H9 (cell line): ENCODE data around the gene LHFPL2. TPM values are rescaled to one million over a fixed set of nuclear protein-coding genes. Genes with fewer than 3 reads are reported as not detected.

Experiments used
- DNase-seq: peaks from one replicate; pipeline ENCODE4 v3.0.0-alpha.2; 2017
- H2AFZ ChIP-seq: one replicate; pipeline ENCODE4 v1.6.1; 2013; ENCODE audit warnings: mild to moderate bottlenecking, low read length, control low read depth, moderate library complexity
- H2AK5ac ChIP-seq: 2 replicates; pipeline ENCODE4 v1.6.1; 2013; ENCODE audit warnings: low read length, control low read depth, mixed read lengths; ENCODE audit not compliant: insufficient read length
- H2BK120ac ChIP-seq: one replicate; pipeline ENCODE4 v1.6.1; 2013; ENCODE audit warnings: low read depth, mild to moderate bottlenecking, low read length, control low read depth, inconsistent platforms; ENCODE audit not compliant: poor library complexity, severe bottlenecking
- H2BK12ac ChIP-seq: 2 replicates; pipeline ENCODE4 v1.6.1; 2013; ENCODE audit warnings: low read length, control low read depth, mixed read lengths, low read depth; ENCODE audit not compliant: insufficient read length
- H2BK15ac ChIP-seq: 2 replicates; pipeline ENCODE4 v1.6.1; 2013; ENCODE audit warnings: low read depth, low read length, control low read depth
- H2BK20ac ChIP-seq: one replicate; pipeline ENCODE4 v1.6.1; 2013; ENCODE audit warnings: low read depth, mild to moderate bottlenecking, low read length, control low read depth, inconsistent platforms; ENCODE audit not compliant: poor library complexity, severe bottlenecking
- H2BK5ac ChIP-seq: 2 replicates; pipeline ENCODE4 v1.6.1; 2013; ENCODE audit warnings: low read length, control low read depth, mixed read lengths; ENCODE audit not compliant: insufficient read length
- H3K14ac ChIP-seq: 2 replicates; pipeline ENCODE4 v1.6.1; 2013; ENCODE audit warnings: low read length, control low read depth; ENCODE audit not compliant: insufficient read depth
- H3K18ac ChIP-seq: 2 replicates; pipeline ENCODE4 v1.6.1; 2013; ENCODE audit warnings: low read depth, mild to moderate bottlenecking, mixed read lengths, low read length, control low read depth; ENCODE audit not compliant: insufficient read length
- H3K23ac ChIP-seq: 2 replicates; pipeline ENCODE4 v1.6.1; 2013; ENCODE audit warnings: low read length, control low read depth, mixed read lengths, low read depth; ENCODE audit not compliant: insufficient read length
- H3K23me2 ChIP-seq: 2 replicates; pipeline ENCODE4 v1.6.1; 2013; ENCODE audit warnings: low read depth, mild to moderate bottlenecking, mixed read lengths, low read length, control low read depth; ENCODE audit not compliant: insufficient read length, poor library complexity, severe bottlenecking
- H3K27ac ChIP-seq: 2 replicates; pipeline ENCODE4 v1.5.1; 2013; ENCODE audit warnings: low read length, control low read depth, mixed read lengths, low read depth; ENCODE audit not compliant: insufficient read length
- H3K27me3 ChIP-seq: 2 replicates; pipeline ENCODE4 v1.6.1; 2013; ENCODE audit warnings: low read length, control low read depth, inconsistent platforms; ENCODE audit not compliant: insufficient read depth
- H3K4ac ChIP-seq: 2 replicates; pipeline ENCODE4 v1.6.1; 2013; ENCODE audit warnings: low read depth, mild to moderate bottlenecking, control low read depth, inconsistent platforms, low read length, moderate library complexity
- H3K4me1 ChIP-seq: 2 replicates; pipeline ENCODE4 v1.6.1; 2013; ENCODE audit warnings: low read length, control low read depth, inconsistent platforms; ENCODE audit not compliant: insufficient read depth
- H3K4me2 ChIP-seq: 2 replicates; pipeline ENCODE4 v1.6.1; 2013; ENCODE audit warnings: low read length, control low read depth, mixed read lengths; ENCODE audit not compliant: insufficient read length, insufficient read depth
- H3K56ac ChIP-seq: 2 replicates; pipeline ENCODE4 v1.6.1; 2013; ENCODE audit warnings: low read depth, mild to moderate bottlenecking, mixed read lengths, low read length, control low read depth; ENCODE audit not compliant: insufficient read length
- H3K79me1 ChIP-seq: 2 replicates; pipeline ENCODE4 v1.6.1; 2013; ENCODE audit warnings: low read depth, mild to moderate bottlenecking, moderate library complexity, low read length, control low read depth, inconsistent platforms; ENCODE audit not compliant: insufficient read depth, poor library complexity, severe bottlenecking
- H3K79me2 ChIP-seq: 2 replicates; pipeline ENCODE4 v1.6.1; 2013; ENCODE audit warnings: low read length, control low read depth, inconsistent platforms; ENCODE audit not compliant: insufficient read depth
- H3K9ac ChIP-seq: 2 replicates; pipeline ENCODE4 v1.6.1; 2013; ENCODE audit warnings: low read length, control low read depth, mixed read lengths; ENCODE audit not compliant: insufficient read length; ENCODE audit errors: extremely low read depth
- H3K9me3 ChIP-seq: one replicate; pipeline ENCODE4 v1.6.1; 2013; ENCODE audit warnings: low read depth, low read length, inconsistent platforms; ENCODE audit not compliant: control insufficient read depth
- H3T11ph ChIP-seq: one replicate; pipeline ENCODE4 v1.6.1; 2013; ENCODE audit warnings: mild to moderate bottlenecking, low read length, control low read depth, inconsistent platforms
- H4K20me1 ChIP-seq: one replicate; pipeline ENCODE4 v1.6.1; 2013; ENCODE audit not compliant: control insufficient read depth, insufficient read length, insufficient read depth
- H4K5ac ChIP-seq: 2 replicates; pipeline ENCODE4 v1.6.1; 2013; ENCODE audit warnings: low read depth, mild to moderate bottlenecking, mixed read lengths, low read length, control low read depth; ENCODE audit not compliant: insufficient read length
- H4K8ac ChIP-seq: replicated peaks from 2 replicates; pipeline ENCODE4 v1.6.1; 2013; ENCODE audit warnings: low read length, control low read depth, mixed read lengths, low read depth; ENCODE audit not compliant: insufficient read length
- H4K91ac ChIP-seq: 2 replicates; pipeline ENCODE4 v1.6.1; 2013; ENCODE audit warnings: low read depth, mild to moderate bottlenecking, moderate library complexity, mixed read lengths, low read length, control low read depth; ENCODE audit not compliant: insufficient read length
- H3K27ac Mint-ChIP-seq, 3 experiments: 2 replicates in 2 of 3; 3 replicates in 1 of 3; pipeline ENCODE4 v1.8.0; 2020 to 2021; ENCODE audit warnings: mixed read lengths in 3 of 3, mild to moderate bottlenecking in 1 of 3, moderate library complexity in 1 of 3
- H3K27me3 Mint-ChIP-seq: 2 replicates; pipeline ENCODE4 v1.8.0; 2021; ENCODE audit warnings: low read depth, mild to moderate bottlenecking, moderate library complexity, mixed read lengths
- H3K36me3 Mint-ChIP-seq, 3 experiments: 2 replicates in 2 of 3; 3 replicates in 1 of 3; pipeline ENCODE4 v1.8.0; 2020 to 2021; ENCODE audit warnings: low read depth in 3 of 3, mixed read lengths in 3 of 3; ENCODE audit not compliant: insufficient read depth in 1 of 3
- H3K4me1 Mint-ChIP-seq, 2 experiments: 2 replicates each; pipeline ENCODE4 v1.8.0; 2020; ENCODE audit warnings: mixed read lengths in 2 of 2
- H3K4me3 Mint-ChIP-seq, 2 experiments: 2 replicates in 1 of 2; 3 replicates in 1 of 2; pipeline ENCODE4 v1.8.0; 2020 to 2021; ENCODE audit warnings: mild to moderate bottlenecking in 2 of 2, mixed read lengths in 2 of 2, moderate library complexity in 1 of 2
- H3K9me3 Mint-ChIP-seq, 2 experiments: 2 replicates in 1 of 2; 3 replicates in 1 of 2; pipeline ENCODE4 v1.8.0; 2020; ENCODE audit warnings: mild to moderate bottlenecking in 2 of 2, mixed read lengths in 2 of 2, moderate library complexity in 1 of 2
- WGBS: extraction: QIAGEN DNeasy Blood & Tissue Kit; methylation state at CpG from one replicate; pipeline ENCODE4 v1.1.7; 2013; ENCODE audit warnings: missing lambda C conversion rate, low lambda C conversion rate, mixed read lengths; ENCODE audit not compliant: insufficient read length; ENCODE audit errors: extremely low coverage; 5-methylcytosine and 5-hydroxymethylcytosine counted together
- total RNA-seq: library from RNA; stranded (reverse); gene quantifications from 2 replicates; pipeline ENCODE4 v1.2.1, GENCODE V29; 2021
- TF ChIP-seq, protein P1 (sequence below): fragments of 200-600 bp; sonication (generic); conservative IDR thresholded peaks from 3 replicates; pipeline ENCODE4 v1.8.0; 2021; ENCODE audit warnings: antibody characterized with exemption, mild to moderate bottlenecking

LHFPL2 gene
- total RNA-seq, 1 experiment from 2014 or later, result 26.3 TPM

- H2BK120ac ChIP-seq, result no peak overlapping the region
- no peak overlapping the region for H2BK20ac ChIP-seq
- no peaks in the 10 kb centered on the region for H3K9me3 ChIP-seq
- no peak overlapping the region for H3K4ac ChIP-seq
- peaks cover 5% of the 10 kb centered on the region for H3K79me1 ChIP-seq
- no peak overlapping the region for H3K18ac ChIP-seq
- no peak overlapping the region for H3K9ac ChIP-seq
- no peak overlapping the region for H4K8ac ChIP-seq
- no peak overlapping the region for H4K91ac ChIP-seq
- no peaks in the 10 kb centered on the region for H3K27me3 Mint-ChIP-seq
- no peaks in the 10 kb centered on the region for H3K27me3 ChIP-seq
- no peak overlapping the region for H3K14ac ChIP-seq
- H2AK5ac ChIP-seq, result no peak overlapping the region
- no peak overlapping the region for H2BK15ac ChIP-seq
- TF ChIP-seq, protein P1, sequence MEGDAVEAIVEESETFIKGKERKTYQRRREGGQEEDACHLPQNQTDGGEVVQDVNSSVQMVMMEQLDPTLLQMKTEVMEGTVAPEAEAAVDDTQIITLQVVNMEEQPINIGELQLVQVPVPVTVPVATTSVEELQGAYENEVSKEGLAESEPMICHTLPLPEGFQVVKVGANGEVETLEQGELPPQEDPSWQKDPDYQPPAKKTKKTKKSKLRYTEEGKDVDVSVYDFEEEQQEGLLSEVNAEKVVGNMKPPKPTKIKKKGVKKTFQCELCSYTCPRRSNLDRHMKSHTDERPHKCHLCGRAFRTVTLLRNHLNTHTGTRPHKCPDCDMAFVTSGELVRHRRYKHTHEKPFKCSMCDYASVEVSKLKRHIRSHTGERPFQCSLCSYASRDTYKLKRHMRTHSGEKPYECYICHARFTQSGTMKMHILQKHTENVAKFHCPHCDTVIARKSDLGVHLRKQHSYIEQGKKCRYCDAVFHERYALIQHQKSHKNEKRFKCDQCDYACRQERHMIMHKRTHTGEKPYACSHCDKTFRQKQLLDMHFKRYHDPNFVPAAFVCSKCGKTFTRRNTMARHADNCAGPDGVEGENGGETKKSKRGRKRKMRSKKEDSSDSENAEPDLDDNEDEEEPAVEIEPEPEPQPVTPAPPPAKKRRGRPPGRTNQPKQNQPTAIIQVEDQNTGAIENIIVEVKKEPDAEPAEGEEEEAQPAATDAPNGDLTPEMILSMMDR, result no peak
- no peak overlapping the region for H3K4me3 Mint-ChIP-seq
- H2BK12ac ChIP-seq, result no peak overlapping the region
- H3K56ac ChIP-seq, result no peak overlapping the region
- H3T11ph ChIP-seq, result no peak overlapping the region
- no peaks in the 10 kb centered on the region for H3K9me3 Mint-ChIP-seq
- no CpG with 5 or more reads among the region's 5 CpGs for WGBS
- no peak overlapping the region for H3K4me2 ChIP-seq
- H2BK5ac ChIP-seq, result no peak overlapping the region
- H3K79me2 ChIP-seq, result peaks cover 56% of the 10 kb centered on the region; the same call in 1 of the 2 replicates
- H3K4me1 ChIP-seq, result peaks cover 15% of the 10 kb centered on the region; the same call in 1 of the 2 replicates
- H3K27ac ChIP-seq, result no peak overlapping the region
- H3K23ac ChIP-seq, result no peak overlapping the region
- peaks cover 30 to 42% of the 10 kb centered on the region in 2 experiments for H3K4me1 Mint-ChIP-seq
- H3K27ac Mint-ChIP-seq, result no peak overlapping the region
- peaks cover 10 to 28% (median 20%) of the 10 kb centered on the region in 3 experiments for H3K36me3 Mint-ChIP-seq
- H4K5ac ChIP-seq, result no peak overlapping the region
- no peak overlapping the region for H2AFZ ChIP-seq
- DNase-seq, result no peak
- H4K20me1 ChIP-seq, result no peaks in the 10 kb centered on the region
- no peaks in the 10 kb centered on the region for H3K23me2 ChIP-seq
Observed at GRCh38 chr5:78637468-78637867, 11.1 kb downstream of the LHFPL2 start.
